Amniotic epithelial cell (primary cell): ENCODE data around the gene RORC.
"Not testable (repeated sequence)": the region's sequence is repeated elsewhere in the genome, so short reads cannot be mapped to it uniquely, and the experiment has no call there.

Source experiments
- DNase-seq: peaks from one replicate; pipeline ENCODE4 v3.0.0-alpha.2; 2010; ENCODE audit warnings: low read depth

The RORC gene

GRCh38 chr1:151831605-151832004, at the start of gene RORC:
Gene RORC (minus strand): TSS chr1:151831802. CDS start chr1:151831764, 38 bp downstream.
- DNase-seq = no peak

DNA sequence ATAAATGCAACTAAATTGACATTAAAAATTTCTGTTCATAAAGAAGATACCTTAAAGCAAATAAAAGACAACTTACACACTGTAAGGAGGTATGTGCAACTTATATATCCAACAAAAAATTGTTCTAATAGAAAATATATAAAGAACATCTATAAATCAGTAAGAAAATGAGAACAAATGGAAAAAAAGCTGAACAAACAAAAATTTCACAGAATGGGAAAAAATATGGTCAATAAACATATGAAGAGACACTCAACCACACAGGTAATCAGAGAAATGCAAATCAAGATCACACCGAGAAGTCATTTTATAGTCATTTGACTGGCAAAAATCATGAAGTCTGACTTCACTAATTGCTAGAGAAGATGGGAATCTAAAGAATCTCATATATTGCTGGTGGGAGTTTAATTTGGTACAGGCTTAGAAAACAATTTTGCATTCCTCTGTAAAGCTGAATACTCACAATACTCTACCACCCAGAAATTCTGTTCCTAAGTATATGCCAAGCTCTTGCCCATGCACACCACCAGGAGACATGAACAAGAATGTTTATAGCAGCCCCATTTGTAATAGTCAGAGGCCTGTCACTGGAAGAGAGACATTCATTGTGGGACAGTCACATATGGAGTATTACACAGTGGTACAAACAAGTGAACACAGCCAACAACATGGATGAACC, 44.0 kb upstream of the RORC start:
- DNase-seq = no peak

DNA sequence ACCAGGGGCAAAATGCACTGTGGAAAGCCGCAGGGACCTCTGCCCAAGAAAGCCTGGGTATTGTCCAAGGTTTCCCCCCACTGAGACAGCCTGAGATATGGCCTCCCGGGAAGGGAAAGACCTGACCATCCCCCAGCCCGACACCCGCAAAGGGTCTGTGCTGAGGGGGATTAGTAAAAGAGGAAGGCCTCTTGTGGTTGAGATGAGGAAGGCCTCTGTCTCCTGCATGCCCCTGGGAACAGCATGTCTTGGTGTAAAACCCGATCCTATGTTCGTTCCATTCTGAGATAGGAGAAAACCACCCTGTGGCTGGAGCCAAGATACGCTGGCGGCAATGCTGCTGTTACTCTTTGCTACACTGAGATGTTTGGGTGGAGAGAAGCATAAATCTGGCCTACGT, 41.2 kb upstream of the RORC start:
- DNase-seq = peak; percentile 41

DNA sequence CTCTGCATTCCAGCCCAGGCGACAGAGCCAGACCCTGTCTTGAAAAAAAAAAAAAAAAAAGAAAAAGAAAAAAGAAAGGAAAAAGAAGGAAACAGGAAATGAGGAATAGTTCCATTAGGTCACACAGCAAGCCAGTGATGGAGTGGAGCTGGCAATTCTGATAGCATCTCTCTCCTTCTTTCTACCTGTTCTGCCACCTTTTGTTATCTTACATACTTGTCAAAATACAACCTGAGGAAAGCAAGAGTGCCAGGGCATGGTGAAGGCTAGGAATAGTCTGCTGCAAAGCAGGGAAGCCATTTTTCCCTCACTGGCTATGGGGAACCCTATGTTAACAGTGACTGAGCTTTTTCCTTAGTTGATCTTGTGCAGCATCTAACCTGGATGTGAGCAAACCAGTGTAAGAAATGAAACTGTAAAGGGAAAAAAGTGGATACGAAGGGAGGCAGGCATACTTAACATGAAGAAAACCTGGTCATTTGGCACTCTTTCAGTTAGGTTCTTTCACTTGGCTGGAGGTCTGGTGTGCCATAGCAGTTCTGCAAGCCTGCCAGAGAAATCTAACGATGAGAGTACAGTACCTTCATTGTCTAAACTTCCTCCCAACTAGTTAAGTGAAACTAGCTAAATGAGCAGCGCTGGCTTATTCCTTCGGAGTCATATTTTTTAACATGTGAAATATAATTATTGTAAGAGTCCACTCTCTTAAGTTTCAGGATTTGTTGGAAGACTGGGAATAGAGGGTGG, 39.9 kb upstream of the RORC start:
- no peak for DNase-seq

- DNase-seq = no peak
These were observed 36.9 kb upstream of the RORC start for GRCh38 chr1:151868486-151868885.

DNA sequence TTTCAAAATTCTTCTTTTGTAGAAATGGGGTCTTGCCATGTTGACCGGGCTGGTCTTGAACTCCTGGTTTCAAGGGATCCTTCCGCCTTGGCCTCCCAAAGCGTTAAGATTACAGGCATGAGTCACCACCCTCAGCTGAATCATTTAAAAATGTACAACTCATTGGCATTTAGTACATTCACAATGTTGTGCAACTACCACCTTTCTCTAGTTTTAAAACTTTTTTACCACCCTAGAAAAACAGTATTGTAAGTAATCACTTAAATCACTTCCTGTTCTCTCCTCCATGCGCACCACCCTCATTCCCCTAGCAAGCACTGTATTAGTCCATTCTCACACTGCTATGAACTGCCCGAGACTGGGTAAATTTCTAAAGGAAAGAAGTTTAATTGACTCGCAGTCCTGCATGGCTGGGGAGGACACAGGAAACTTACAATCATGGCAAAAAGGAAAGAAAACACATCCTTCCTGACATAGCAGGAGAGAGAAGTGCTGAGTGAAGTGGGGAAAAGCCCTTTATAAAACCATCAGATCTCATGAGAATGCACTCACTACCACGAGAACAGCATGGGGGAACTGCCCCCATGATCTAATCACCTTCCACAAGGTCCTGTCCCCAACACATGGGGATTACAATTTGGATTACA, 36.3 kb upstream of the RORC start:
- peak; percentile 82 for DNase-seq

- no peak for DNase-seq
These were observed 35.7 kb upstream of the RORC start for GRCh38 chr1:151867321-151867720.

DNA sequence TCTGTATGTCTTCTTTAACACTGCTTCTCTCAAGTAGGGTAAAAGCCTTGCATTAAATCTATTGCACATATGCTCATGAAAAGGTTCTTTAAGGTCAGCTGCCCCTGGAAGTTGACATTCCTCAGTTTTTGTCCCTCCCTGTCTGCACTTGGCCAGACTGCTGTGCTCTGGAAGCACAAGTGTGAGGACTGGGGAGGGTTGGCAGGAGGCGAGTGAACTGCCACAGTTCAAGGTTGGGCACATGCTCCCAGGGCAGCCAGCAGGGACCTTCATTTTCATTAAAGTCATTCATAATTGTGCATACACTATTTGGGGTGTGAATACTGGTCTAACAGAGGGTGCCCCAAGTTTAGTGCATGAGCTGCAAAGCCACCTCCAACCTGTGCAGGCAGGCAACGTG, 32.8 kb upstream of the RORC start:
- no peak for DNase-seq

DNA sequence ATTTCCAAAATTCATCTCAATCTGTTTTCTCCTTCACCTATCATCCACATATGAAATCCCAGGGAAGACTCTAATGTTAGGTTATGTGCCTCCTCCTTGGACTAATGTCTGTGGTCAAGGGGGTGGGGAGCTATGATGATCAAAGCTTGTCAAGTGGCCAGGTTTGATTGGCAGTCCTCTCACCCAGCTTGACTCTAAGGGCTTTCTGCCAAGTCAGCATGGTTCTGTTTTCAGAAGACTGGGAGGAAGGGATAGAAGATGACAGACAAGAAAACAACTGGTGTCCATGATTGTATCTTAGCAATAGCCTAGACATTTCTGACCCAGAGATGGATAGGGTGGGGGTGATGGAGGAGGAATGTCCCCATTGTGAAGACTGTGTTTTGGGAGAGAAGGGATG, 31.0 kb upstream of the RORC start:
- no peak for DNase-seq

DNA sequence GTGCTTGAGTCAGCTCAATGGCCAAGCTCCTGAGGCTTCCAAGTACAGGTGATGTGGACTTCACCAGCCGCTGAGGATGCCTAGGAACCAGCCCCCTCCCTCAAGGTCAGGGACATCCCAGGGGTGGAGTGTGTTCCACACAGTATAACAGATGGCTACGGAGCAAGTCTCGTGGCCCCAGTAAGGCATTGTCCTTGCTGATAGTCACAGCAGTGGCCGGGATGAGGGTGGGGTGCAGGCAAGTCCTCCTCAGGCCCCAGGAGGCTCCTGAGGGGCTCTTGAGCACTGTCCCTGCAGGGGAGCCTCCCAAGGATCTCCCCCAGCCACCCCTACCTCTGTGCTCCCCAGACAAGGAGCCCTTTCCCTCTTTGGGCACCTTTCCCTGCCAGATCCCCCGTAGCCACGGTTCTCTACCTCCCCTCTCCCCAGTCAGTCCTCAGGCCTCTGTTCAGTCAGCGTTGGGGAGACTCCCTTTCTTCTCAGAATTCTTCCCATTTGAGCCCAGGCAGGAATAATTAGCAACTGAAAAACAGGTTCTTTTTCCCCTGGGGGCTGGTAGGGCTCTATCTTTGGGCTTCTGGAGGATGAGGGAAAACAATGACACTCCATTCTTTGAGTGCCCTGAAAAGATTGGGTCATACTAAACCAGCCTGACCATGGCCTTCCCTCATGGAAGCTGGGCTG, 29.0 kb upstream of the RORC start:
- no peak for DNase-seq

GRCh38 chr1:151859891-151860293, 28.3 kb upstream of the RORC start:
- DNase-seq = no peak

- no peak for DNase-seq
These were observed 27.5 kb upstream of the RORC start for GRCh38 chr1:151858886-151859665.

DNA sequence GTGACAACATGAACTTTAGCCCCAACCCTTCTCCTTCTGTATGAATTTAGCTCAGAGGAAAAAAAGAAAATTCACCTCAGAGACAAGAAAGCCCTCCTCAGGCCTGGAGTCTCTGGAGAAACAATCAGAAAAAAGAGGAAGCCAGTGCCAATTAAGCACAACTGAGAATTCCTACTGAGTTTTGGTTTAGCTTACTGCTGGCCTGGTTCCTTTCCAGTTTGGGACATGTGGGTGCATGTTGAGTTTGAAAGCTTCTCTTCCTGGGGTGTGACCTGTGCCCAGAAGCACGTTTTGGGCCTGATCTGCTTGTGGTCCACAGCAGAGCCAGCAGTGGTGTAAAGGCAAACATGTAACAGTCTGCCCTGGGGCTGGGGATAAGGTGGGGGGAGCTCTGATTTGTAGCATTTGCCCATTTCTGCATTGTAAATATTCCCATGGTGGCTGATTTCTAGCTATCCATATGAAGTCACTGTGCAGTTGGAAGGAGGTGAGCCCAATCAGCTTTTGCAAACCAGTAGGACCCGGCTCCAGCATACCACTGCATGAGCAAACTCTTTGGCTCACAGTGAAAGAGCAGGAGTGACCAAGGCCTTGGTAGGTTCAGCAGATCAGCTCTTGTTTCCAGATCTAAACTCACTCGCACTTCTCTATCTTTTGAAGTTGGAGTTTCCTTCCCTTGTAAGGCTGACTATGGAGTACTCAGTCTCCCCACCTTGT, 26.6 kb upstream of the RORC start:
- DNase-seq = no peak

DNA sequence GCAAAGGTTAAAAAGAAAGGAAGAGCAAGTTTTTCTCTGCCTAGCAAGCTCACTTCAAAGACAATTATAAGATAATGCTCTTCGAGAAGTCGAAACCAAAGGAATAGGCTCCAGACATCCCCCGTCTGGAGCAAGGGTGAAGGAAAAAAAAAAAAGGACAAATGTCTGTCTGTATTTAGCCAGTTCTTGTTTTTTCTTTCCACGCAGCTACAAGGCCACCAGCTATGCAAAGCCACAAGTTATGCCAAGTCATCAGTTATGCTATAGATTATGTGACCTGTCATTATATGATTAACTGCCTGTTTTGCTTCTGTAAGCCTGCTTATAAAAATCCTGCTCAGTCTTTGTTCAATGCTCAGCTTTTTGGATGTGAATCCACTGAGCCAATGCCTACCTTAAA, 24.3 kb upstream of the RORC start:
- DNase-seq = no peak

DNA sequence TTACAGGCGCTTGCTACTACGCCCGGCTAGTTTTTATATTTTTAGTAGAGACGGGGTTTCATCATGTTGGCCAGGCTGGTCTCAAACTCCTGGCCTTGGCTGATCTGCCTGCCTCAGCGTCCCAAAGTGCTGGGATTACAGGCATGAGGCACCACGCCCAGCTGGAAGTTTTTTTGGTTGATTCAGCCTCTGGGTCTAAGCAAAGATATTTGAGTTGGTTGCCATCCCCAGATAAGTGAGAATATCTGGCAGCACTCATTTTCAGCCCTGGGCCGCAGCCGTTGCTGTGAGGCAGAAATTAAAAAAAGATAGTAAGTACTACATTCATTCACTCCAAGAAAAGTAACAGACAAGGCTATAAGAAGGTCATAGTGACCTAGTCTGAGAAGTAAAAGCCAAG, 23.9 kb upstream of the RORC start:
- not testable (repeated sequence) for DNase-seq

DNA sequence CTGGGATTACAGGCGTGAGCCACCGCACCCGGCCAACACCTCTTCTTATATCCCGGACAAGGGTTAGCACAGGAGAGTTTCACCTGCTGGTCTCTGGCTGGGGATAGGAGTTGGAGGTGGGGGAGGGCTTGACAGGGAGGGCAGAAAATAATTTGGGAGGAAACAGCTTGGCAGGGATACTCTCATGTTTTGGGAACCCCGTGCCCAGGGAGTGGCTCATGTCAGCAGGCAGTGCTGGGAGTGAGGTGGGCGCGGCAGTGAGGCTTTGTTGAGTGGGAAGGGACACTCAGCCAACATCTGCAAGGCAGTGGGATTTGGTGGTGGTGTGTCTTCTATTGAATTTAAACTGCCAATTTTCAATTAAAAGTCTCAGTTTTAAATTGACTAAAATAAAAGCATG, 23.1 kb upstream of the RORC start:
- DNase-seq = no peak

GRCh38 chr1:151853411-151853943, 21.9 kb upstream of the RORC start, which contains the start of gene THEM5:
Gene THEM5 (minus strand): TSS chr1:151853712. CDS start chr1:151853565, 147 bp downstream.
- DNase-seq = no peak

DNA sequence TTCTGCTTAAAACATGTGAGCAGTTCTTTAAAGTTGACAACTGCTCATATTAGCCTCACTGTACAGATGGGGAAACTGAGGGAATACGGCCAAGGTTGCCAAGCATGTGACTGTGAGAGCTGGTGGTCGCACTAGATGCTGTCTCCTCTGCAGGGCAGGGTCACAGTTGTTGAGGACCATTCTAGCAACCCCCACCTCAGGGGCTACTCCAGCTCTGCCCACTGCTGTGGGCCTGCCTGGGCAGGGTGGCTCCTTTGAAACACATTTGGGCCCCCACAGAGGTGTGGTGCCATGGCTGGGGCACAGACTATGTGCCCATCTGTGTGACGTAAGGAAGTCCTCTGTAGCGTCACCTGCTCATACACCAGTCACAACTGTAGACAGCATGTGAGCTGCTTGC, 21.1 kb upstream of the RORC start:
- no peak for DNase-seq

GRCh38 chr1:151851886-151852285, 20.3 kb upstream of the RORC start:
- no peak for DNase-seq

DNA sequence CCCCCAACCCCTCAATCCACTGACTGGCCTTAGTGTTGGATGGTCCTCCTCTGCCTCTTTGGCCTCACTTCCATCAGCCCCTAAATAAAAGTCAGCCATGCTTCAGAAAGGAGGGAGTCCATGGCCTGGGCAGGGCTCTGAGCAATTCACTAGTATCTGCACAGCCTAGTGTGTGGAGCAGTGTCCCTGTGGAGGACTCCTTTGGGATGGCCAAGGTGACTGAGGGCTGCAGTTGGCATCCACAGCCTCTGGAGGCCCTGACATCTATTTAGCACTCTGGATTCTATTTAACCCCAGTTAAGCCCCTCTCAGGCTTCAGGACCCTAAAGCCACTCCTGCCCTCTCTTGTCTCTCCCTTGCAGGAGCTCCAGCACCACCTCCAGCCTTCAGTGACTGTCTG, 18.3 kb upstream of the RORC start:
- no peak for DNase-seq

DNA sequence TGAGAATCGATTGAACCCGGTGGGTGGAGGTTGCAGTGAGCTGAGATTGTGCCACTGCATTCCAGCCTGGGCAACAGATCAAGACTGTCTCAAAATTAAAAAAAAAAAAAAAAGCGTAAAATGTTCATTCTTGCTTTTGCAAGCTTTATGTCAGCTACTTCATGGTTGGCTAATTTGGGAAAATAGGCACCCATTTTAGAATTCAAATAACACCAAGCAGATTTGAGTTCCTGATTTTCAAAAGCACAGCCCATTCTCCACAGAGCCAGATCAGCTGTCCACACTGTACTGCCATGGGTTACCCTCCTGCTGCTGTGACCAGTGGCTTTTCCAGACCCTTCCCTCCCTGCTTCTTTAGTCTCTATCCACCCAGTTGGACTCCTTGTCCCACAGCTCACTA, 17.5 kb upstream of the RORC start:
- no peak for DNase-seq
